Measurements from ENCODE around the gene SLC35B4. TPM values are rescaled to one million over a fixed set of nuclear protein-coding genes. Genes with fewer than 3 reads are reported as not detected.
"Not testable (repeated sequence)": the region's sequence is repeated elsewhere in the genome, so short reads cannot be mapped to it uniquely, and the experiment has no call there.

Gene SLC35B4
- total RNA-seq, 1 donor from 2014 or later, result 12.0 TPM

DNA sequence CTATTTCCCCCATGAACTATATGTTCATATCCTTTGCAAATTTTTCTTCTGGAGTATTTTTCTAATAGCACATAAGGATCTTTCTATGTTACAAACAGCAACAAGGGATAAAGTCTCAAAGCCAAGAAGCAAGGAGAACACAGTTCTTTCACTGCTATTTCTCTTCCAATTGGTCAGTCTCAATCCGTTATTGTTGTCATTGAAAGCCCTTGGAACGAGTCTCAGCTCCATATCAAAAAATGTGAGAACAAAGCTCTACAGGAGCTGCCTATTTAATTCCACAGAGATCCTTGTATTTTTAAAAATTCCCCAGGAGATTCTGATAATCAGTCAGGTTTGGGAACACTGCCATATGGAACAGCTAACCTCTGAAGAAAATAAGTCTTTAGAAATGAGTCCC is 15.7 kb downstream of the SLC35B4 start:
- Histone ChIP-seq H3K27me3 (no peaks in the 10 kb centered on the region), H3K4me3 (no peak overlapping the region), H3K36me3 (peaks cover 35% of the 10 kb centered on the region), H3K27ac (no peak overlapping the region), H3K4me1 (no peaks in the 10 kb centered on the region), H3K9me3 (no peaks in the 10 kb centered on the region)
- TF ChIP-seq, protein P1, sequence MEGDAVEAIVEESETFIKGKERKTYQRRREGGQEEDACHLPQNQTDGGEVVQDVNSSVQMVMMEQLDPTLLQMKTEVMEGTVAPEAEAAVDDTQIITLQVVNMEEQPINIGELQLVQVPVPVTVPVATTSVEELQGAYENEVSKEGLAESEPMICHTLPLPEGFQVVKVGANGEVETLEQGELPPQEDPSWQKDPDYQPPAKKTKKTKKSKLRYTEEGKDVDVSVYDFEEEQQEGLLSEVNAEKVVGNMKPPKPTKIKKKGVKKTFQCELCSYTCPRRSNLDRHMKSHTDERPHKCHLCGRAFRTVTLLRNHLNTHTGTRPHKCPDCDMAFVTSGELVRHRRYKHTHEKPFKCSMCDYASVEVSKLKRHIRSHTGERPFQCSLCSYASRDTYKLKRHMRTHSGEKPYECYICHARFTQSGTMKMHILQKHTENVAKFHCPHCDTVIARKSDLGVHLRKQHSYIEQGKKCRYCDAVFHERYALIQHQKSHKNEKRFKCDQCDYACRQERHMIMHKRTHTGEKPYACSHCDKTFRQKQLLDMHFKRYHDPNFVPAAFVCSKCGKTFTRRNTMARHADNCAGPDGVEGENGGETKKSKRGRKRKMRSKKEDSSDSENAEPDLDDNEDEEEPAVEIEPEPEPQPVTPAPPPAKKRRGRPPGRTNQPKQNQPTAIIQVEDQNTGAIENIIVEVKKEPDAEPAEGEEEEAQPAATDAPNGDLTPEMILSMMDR (IDR thresholded peaks at IDR 0.05), result no peak
- intact Hi-C loops (cut with DNase I), result no loop called here
- DNase-seq (no peak), ATAC-seq (no peak)

DNA sequence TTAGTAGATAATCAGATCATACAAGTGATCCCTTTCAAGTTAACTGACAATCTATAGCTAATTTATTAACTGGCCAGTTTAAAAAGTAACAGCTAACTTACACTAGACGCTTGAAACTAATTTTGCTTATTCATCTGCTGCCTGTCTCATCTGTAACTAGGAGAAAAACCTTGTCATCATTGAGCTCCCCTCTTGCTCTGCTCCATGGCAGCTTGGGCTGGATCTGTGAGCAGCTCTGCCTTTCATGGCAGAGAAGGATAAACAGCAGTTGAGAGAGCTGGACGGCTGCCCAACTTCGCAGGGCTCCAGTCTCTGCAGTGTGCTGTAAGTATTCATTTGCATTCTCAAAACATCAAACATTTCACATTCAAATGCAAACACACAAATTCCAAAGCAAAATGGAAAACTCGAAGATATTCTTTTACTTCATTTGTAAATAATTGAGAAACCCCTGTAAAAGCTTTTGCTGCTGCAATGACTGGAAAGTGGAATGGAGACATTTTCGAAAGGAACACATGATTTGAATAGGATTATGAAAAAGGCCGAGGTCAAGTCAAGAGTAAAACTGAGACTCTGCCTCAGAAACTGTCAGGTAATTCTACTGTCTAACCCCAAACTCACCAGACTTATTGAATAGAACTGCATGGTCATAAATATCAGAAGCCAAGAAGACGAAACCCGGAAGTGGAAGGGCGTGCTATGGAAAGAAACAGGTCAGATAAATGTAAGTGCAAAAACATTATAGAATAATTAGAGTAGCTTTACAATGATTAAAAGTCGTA is 17.6 kb downstream of the SLC35B4 start:
- H3K27me3 ChIP-seq, result no peaks in the 10 kb centered on the region
- H3K4me1 ChIP-seq, result no peaks in the 10 kb centered on the region
- H3K4me3 ChIP-seq, result no peak overlapping the region
- ATAC-seq (peak; percentile 37), DNase-seq (no peak)
- H3K36me3 ChIP-seq, result peaks cover 49% of the 10 kb centered on the region
- TF ChIP-seq, protein P1 (IDR thresholded peaks at IDR 0.05), result no peak
- H3K27ac ChIP-seq, result no peak overlapping the region
- intact Hi-C loops (cut with DNase I), result no loop called here
- H3K9me3 ChIP-seq, result no peaks in the 10 kb centered on the region

DNA sequence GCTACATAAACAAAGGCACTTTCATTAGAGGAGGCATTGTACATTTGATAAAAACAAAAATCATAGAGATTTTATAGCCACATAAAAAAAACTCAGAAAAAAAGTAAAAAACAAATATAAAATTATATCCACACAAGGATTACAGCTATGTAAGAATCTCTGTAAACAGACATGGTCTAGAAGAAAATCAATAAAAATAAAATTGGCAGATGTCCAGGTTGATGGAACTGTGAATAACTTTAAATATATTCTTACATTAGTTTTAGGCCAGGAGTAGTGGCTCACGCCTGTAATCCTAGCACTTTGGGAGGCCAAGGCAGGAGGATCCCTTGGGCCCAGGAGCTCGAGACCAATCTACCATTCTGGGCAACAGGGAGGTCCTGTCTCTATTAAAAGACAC is 19.2 kb downstream of the SLC35B4 start:
- peaks cover 37% of the 10 kb centered on the region for H3K36me3 ChIP-seq
- no peak overlapping the region for H3K4me3 ChIP-seq
- intact Hi-C loops (cut with DNase I), result no loop called here
- H3K27ac ChIP-seq, result no peak overlapping the region
- DNase-seq, result no peak
- H3K27me3 ChIP-seq, result no peaks in the 10 kb centered on the region
- ATAC-seq, result no peak
- TF ChIP-seq, protein P1 (IDR thresholded peaks at IDR 0.05), result no peak
- no peaks in the 10 kb centered on the region for H3K4me1 ChIP-seq
- no peaks in the 10 kb centered on the region for H3K9me3 ChIP-seq

DNA sequence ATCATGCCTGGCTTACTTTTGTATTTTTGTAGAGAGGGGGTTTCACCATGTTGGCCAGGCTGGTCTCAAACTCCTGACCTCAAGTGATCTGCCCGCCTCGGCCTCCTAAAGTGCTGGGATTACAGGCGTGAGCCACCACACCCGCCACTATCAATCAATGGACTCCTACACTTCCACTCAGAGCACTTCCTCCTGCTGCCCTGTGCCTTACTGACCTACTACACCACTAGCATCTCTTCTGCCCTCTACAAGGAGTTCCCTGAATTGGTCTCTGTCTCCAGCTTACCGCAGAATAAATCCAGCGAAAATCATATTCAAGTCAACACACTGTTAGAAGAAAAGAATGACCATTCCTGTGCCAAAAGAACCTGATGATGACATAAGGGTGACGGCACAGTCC is 20.7 kb downstream of the SLC35B4 start:
- DNase-seq; H3K4me3 ChIP-seq; H3K9me3 ChIP-seq; H3K27me3 ChIP-seq; intact Hi-C loops (cut with DNase I); H3K27ac ChIP-seq; H3K4me1 ChIP-seq: not testable (repeated sequence)
- H3K36me3 ChIP-seq, result peaks cover 22% of the 10 kb centered on the region
- peak; percentile 81 for ATAC-seq

DNA sequence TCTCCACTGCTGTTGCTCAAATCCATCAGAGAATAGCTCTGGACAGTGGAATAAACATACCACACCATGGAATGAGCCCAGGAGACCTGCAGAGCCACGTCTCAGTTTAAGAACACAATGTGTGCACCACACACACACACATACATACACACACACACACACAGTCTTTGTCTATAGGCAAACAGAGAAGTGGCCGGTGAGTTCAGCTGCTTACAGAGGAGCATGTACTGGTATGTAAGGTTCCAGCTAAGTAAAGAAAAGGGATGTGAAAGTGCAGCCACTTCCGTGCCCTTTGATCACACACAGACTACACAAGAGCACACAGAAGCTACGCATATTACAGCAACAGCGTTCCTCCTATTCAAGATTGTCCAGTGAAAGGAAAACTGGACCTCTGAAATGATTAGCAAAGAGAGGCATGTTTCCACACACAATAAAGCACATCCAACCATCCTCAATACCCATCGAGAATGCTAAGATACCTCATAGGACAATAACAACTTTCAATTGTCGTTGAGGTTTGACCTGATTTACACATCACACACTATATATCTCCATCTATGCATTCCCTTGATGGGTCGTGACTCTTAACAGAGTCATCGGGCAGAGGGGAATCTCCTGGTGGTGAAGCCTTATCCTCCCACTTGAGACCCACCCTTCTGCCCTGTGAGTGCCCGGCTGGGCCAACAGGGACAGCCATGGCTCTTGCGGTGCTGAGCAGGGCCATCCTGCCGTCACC is 23.6 kb downstream of the SLC35B4 start:
- Histone ChIP-seq H3K4me3 (no peak overlapping the region), H3K9me3 (no peaks in the 10 kb centered on the region), H3K36me3 (peaks cover 22% of the 10 kb centered on the region), H3K27me3 (no peaks in the 10 kb centered on the region), H3K27ac (no peak overlapping the region), H3K4me1 (no peaks in the 10 kb centered on the region)
- intact Hi-C loops (cut with DNase I), result no loop called here
- DNase-seq (no peak), ATAC-seq (peak; percentile 95)
- TF ChIP-seq, protein P1 (IDR thresholded peaks at IDR 0.05), result no peak

DNA sequence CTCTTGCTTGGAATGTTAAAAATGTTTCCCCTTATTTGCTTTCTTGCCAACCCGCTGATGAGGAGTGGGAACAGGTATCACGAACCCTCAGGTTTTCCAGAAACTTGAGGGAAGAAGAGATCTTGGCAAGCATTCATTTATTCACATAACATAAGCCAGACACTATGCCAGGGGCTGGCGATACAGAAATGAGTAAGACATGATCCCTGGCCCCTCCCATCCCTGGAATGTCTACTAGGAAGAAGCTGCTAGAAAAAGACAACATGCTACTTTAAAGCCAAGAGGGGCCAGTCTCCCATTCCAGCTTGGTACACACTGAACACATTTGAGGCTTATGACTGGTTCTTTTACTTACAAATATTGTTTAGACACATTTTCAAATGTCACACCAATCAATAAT is 26.4 kb downstream of the SLC35B4 start:
- TF ChIP-seq, protein P1 (IDR thresholded peaks at IDR 0.05), result no peak
- Histone ChIP-seq H3K36me3 (peaks cover 13% of the 10 kb centered on the region), H3K4me1 (no peaks in the 10 kb centered on the region), H3K9me3 (no peaks in the 10 kb centered on the region), H3K27ac (no peak overlapping the region), H3K4me3 (no peak overlapping the region), H3K27me3 (no peaks in the 10 kb centered on the region)
- intact Hi-C loops (cut with DNase I), result no loop called here
- no peak for ATAC-seq
- no peak for DNase-seq
